SU-DHL-6 (cell line): ENCODE measurements around the gene MT1HL1.

Experiments used
- EZH2phosphoT487 ChIP-seq: fragments of 200-600 bp; sonication (generic), shearing (Covaris generic); conservative IDR thresholded peaks from 2 replicates; pipeline ENCODE4 v1.6.1; 2018; ENCODE audit warnings: mild to moderate bottlenecking, antibody characterized with exemption, low read length, moderate library complexity, mixed read lengths
- TF ChIP-seq, protein P1 (sequence below): fragments of 200-600 bp; sonication (generic); IDR thresholded peaks from one replicate; pipeline ENCODE4 v1.5.1; 2017; ENCODE audit warnings: antibody characterized with exemption, mild to moderate bottlenecking, low read length, moderate library complexity; ENCODE audit not compliant: insufficient read depth, poor library complexity, severe bottlenecking

DNA sequence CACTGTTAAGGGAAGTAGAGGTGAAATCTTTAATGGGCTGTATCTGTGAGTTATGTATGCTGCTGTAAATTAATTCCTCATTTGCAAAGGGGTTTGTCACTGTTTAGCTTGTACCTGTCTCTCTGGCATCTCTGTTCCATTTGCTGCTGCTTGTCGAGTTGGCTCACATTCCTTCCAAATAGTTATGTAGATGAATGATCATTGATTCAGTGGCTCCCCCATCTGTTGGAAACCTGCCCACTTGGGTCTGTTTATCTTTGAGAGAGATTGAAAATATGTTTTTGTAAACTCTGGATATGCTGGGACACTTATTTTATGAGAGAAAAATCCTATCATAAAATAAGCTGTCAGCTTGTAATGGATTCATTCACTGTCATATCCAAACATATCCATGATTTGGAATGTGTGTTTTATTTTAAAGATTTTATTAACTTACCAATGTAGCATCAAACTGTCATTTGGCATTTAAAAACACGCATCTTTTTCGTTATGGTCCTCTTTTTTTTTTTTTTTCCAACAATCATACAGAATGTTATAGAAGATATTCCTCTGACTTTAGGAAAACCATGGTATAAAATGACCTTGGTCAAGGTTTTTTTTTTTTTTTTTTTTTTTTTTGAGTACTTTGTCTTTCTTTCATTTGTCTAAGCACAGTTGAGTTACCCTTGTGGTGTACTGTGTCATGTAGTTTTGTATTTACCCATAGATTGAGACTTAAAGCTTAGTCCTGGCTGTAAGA, 41.2 kb upstream of the MT1HL1 start:
- TF ChIP-seq, protein P1, sequence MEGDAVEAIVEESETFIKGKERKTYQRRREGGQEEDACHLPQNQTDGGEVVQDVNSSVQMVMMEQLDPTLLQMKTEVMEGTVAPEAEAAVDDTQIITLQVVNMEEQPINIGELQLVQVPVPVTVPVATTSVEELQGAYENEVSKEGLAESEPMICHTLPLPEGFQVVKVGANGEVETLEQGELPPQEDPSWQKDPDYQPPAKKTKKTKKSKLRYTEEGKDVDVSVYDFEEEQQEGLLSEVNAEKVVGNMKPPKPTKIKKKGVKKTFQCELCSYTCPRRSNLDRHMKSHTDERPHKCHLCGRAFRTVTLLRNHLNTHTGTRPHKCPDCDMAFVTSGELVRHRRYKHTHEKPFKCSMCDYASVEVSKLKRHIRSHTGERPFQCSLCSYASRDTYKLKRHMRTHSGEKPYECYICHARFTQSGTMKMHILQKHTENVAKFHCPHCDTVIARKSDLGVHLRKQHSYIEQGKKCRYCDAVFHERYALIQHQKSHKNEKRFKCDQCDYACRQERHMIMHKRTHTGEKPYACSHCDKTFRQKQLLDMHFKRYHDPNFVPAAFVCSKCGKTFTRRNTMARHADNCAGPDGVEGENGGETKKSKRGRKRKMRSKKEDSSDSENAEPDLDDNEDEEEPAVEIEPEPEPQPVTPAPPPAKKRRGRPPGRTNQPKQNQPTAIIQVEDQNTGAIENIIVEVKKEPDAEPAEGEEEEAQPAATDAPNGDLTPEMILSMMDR, result no peak
- TF ChIP-seq EZH2phosphoT487, result no peak
